Measurements from ENCODE around the gene PSMD11. TPM values are rescaled to one million over a fixed set of nuclear protein-coding genes. Genes with fewer than 3 reads are reported as not detected.
"Not testable (repeated sequence)": the region's sequence is repeated elsewhere in the genome, so short reads cannot be mapped to it uniquely, and the experiment has no call there.

Gene PSMD11
- total and polyA plus RNA-seq, 2 experiments from 2014 or later = 44.2 to 158 TPM

GRCh38 chr17:32523017-32523680, 78.8 kb downstream of the PSMD11 start:
- no peak overlapping the region for H3K27ac ChIP-seq
- no peak for TF ChIP-seq EZH2 (IDR thresholded peaks at IDR 0.05; ENCODE audit: insufficient read depth, poor library complexity, severe bottlenecking)
- no peak for TF ChIP-seq EZH2phosphoT487 (IDR thresholded peaks at IDR 0.05; ENCODE audit: insufficient read depth, low read depth)
- H4K20me1 ChIP-seq (ENCODE audit: insufficient read depth) = no peaks in the 10 kb centered on the region
- H3K4me3 ChIP-seq = no peak overlapping the region
- peaks cover 14% of the 10 kb centered on the region; the same call in 1 of the 2 replicates for H3F3A ChIP-seq (ENCODE audit: insufficient read depth)
- H3K9me2 ChIP-seq (ENCODE audit: insufficient read depth) = no peaks in the 10 kb centered on the region
- in situ Hi-C loops (cut with MboI) = no loop called here
- H3K79me2 ChIP-seq (ENCODE audit: insufficient read depth) = no peaks in the 10 kb centered on the region
- no peak overlapping the region for H3K4me2 ChIP-seq (ENCODE audit: unreplicated experiment)
- no peaks in the 10 kb centered on the region for H3K27me3 ChIP-seq (replicated peaks; ENCODE audit: insufficient read depth)
- H3K36me3 ChIP-seq (ENCODE audit: low read depth) = no peaks in the 10 kb centered on the region; the same call in 1 of the 2 replicates
- no peak overlapping the region for H2AFZ ChIP-seq
- DNase-seq = no peak
- H3K9ac ChIP-seq = no peak overlapping the region
- H3K4me1 ChIP-seq (ENCODE audit: insufficient read depth) = peaks cover 13% of the 10 kb centered on the region
- WGBS, 2 experiments (ENCODE audit: low coverage in 1 of 2, low lambda C conversion rate in 2 of 2, missing lambda C conversion rate in 2 of 2) = 88% methylated on average over 11 of the region's 11 CpGs
- no peaks in the 10 kb centered on the region for H3K9me3 ChIP-seq (ENCODE audit: low read depth)

- H3K27me3 ChIP-seq (replicated peaks; ENCODE audit: insufficient read depth) = no peaks in the 10 kb centered on the region
- no peak overlapping the region for H2AFZ ChIP-seq
- no peak for TF ChIP-seq EZH2phosphoT487 (IDR thresholded peaks at IDR 0.05; ENCODE audit: insufficient read depth, low read depth)
- TF ChIP-seq EZH2 (IDR thresholded peaks at IDR 0.05; ENCODE audit: insufficient read depth, poor library complexity, severe bottlenecking) = no peak
- DNase-seq = no peak
- H3K9me2 ChIP-seq (ENCODE audit: insufficient read depth) = no peaks in the 10 kb centered on the region
- H3K4me3 ChIP-seq = no peak overlapping the region
- no peak overlapping the region for H3K27ac ChIP-seq
- in situ Hi-C loops (cut with MboI) = no loop called here
- WGBS, 2 experiments (ENCODE audit: low coverage in 1 of 2, low lambda C conversion rate in 2 of 2, missing lambda C conversion rate in 2 of 2) = 85 to 90% methylated on average over 12 of the region's 12 CpGs
- peaks cover 11% of the 10 kb centered on the region for H3K4me1 ChIP-seq (ENCODE audit: insufficient read depth)
- H3K79me2 ChIP-seq (ENCODE audit: insufficient read depth) = no peaks in the 10 kb centered on the region
- no peak overlapping the region for H3K9ac ChIP-seq
- H3K4me2 ChIP-seq (ENCODE audit: unreplicated experiment) = no peak overlapping the region
- no peaks in the 10 kb centered on the region for H4K20me1 ChIP-seq (ENCODE audit: insufficient read depth)
- H3K36me3 ChIP-seq (ENCODE audit: low read depth) = no peaks in the 10 kb centered on the region; the same call in 1 of the 2 replicates
- H3K9me3 ChIP-seq (ENCODE audit: low read depth) = no peaks in the 10 kb centered on the region
- H3F3A ChIP-seq (ENCODE audit: insufficient read depth) = peaks cover 14% of the 10 kb centered on the region; the same call in 1 of the 2 replicates
These were observed 79.7 kb downstream of the PSMD11 start for GRCh38 chr17:32523827-32524552.

- in situ Hi-C loops (cut with MboI); H3K27ac ChIP-seq; H3K79me2 ChIP-seq (ENCODE audit: insufficient read depth); DNase-seq; H4K20me1 ChIP-seq (ENCODE audit: insufficient read depth); H2AFZ ChIP-seq; H3K4me1 ChIP-seq (ENCODE audit: insufficient read depth); H3K9me3 ChIP-seq (ENCODE audit: low read depth); H3K4me2 ChIP-seq (ENCODE audit: unreplicated experiment); H3K36me3 ChIP-seq (ENCODE audit: low read depth); H3K9me2 ChIP-seq (ENCODE audit: insufficient read depth); H3K9ac ChIP-seq; H3K27me3 ChIP-seq (replicated peaks; ENCODE audit: insufficient read depth); H3K4me3 ChIP-seq: not testable (repeated sequence)
- 94 to 98% methylated on average over 5 to 6 of the region's 6 CpGs for WGBS, 2 experiments (ENCODE audit: low coverage in 1 of 2, low lambda C conversion rate in 2 of 2, missing lambda C conversion rate in 2 of 2)
- H3F3A ChIP-seq (ENCODE audit: insufficient read depth) = peaks cover 14% of the 10 kb centered on the region; the same call in 1 of the 2 replicates
These were observed 80.2 kb downstream of the PSMD11 start for GRCh38 chr17:32524553-32524880.

- no peak overlapping the region for H2AFZ ChIP-seq
- H3K79me2 ChIP-seq (ENCODE audit: insufficient read depth) = no peaks in the 10 kb centered on the region
- no peak for TF ChIP-seq EZH2phosphoT487 (IDR thresholded peaks at IDR 0.05; ENCODE audit: insufficient read depth, low read depth)
- TF ChIP-seq EZH2 (IDR thresholded peaks at IDR 0.05; ENCODE audit: insufficient read depth, poor library complexity, severe bottlenecking) = no peak
- H3K9me2 ChIP-seq (ENCODE audit: insufficient read depth) = no peaks in the 10 kb centered on the region
- no peaks in the 10 kb centered on the region for H3K9me3 ChIP-seq (ENCODE audit: low read depth)
- no peak overlapping the region for H3K9ac ChIP-seq
- in situ Hi-C loops (cut with MboI) = no loop called here
- peaks cover 8% of the 10 kb centered on the region; the same call in 1 of the 2 replicates for H3F3A ChIP-seq (ENCODE audit: insufficient read depth)
- no peaks in the 10 kb centered on the region; the same call in 1 of the 2 replicates for H3K36me3 ChIP-seq (ENCODE audit: low read depth)
- no peak overlapping the region for H3K27ac ChIP-seq
- no peaks in the 10 kb centered on the region for H3K27me3 ChIP-seq (replicated peaks; ENCODE audit: insufficient read depth)
- no peaks in the 10 kb centered on the region for H4K20me1 ChIP-seq (ENCODE audit: insufficient read depth)
- no peak overlapping the region for H3K4me3 ChIP-seq
- peaks cover 3% of the 10 kb centered on the region for H3K4me1 ChIP-seq (ENCODE audit: insufficient read depth)
- no peak overlapping the region for H3K4me2 ChIP-seq (ENCODE audit: unreplicated experiment)
- DNase-seq = peak; percentile 47
- WGBS, 2 experiments (ENCODE audit: low coverage in 1 of 2, low lambda C conversion rate in 2 of 2, missing lambda C conversion rate in 2 of 2) = 35 to 38% methylated on average over 4 of the region's 4 CpGs
These were observed 80.8 kb downstream of the PSMD11 start for GRCh38 chr17:32525122-32525521.

Data from GM23248 (cell line).